SK-N-MC (cell line): ENCODE data around the gene KLK6.

Source experiments
- EZH2 ChIP-seq: fragments of 200-600 bp; sonication (generic); IDR thresholded peaks from one replicate; pipeline ENCODE4 v1.6.1; 2017; ENCODE audit warnings: antibody characterized with exemption
- FOXP2 ChIP-seq: optimal IDR thresholded peaks from 2 replicates; pipeline ENCODE3; 2011; ENCODE audit warnings: mild to moderate bottlenecking, moderate library complexity; ENCODE audit not compliant: insufficient read depth; ENCODE audit errors: extremely low read length, control extremely low read depth
- POLR2AphosphoS5 ChIP-seq: IDR thresholded peaks from 2 replicates; pipeline ENCODE4 v1.6.1; 2012; ENCODE audit warnings: mild to moderate bottlenecking, low read depth, low read length, borderline replicate concordance

DNA sequence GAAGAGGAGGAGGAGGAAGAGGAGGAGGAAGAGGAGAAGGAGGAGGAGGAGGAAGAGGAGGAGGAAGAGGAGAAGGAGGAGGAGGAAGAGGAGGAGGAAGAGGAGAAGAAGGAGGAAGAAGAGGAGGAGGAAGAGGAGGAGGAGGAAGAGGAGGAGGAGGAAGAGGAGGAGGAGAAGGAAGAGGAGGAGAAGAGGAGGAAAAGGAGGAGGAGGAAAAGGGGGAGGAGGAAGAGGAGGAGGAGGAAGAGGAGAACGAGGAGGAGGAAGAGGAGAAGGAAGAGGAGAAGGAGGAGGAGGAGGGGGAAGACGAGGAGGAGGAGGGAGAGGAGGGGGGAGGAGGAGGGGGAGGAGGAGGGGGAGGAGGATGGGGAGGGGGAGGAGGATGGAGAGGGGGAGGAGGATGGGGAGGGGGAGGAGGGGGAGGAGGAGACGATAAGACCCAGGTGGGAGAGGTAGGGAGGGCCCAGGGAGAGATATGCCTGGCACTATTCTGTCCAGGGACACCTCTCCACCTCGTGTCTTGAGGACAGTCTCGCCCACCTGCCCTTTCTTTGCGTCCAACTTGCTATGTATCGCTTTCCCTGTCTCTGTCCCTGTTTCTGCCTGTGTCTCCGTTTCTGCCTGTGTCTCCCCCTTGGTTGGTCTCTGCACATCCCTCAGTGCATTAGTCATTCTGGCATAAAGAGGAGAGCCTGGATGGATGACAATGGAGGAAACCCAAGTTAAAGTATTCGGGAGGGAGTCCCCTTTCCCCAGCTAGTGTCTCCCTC is 9.5 kb downstream of the KLK6 start:
- TF ChIP-seq EZH2 (no peak), POLR2AphosphoS5 (no peak), FOXP2 (no peak)
